Adrenal gland (tissue), 5 donors: ENCODE data around the gene TMED4.

ENCODE experiments used
- CTCF ChIP-seq, 6 experiments: fragments of 450-650 bp in 4 of 6; fragments of 200-600 bp in 2 of 6; sonication (generic) in 1 of 6; IDR thresholded peaks; 1 replicate in 5 of 6; 2 replicates in 1 of 6; pipeline versions ENCODE4 v1.5.1 to v1.8.0; 2016 to 2021; ENCODE audit warnings: antibody characterized with exemption in 6 of 6, mild to moderate bottlenecking in 2 of 6, moderate library complexity in 1 of 6
- POLR2A ChIP-seq, 2 donors: fragments of 450-650 bp; IDR thresholded peaks; one replicate each; pipeline ENCODE4 v1.6.1; 2017; ENCODE audit warnings: antibody characterized with exemption in 2 of 2, mild to moderate bottlenecking in 2 of 2, moderate library complexity in 1 of 2
- donor health status: DM: no; HTN: no; CAD: no.

GRCh38 chr7:44590910-44591309 is 8.9 kb upstream of the TMED4 start:
- TF ChIP-seq CTCF (IDR thresholded peaks at IDR 0.05) (no peak), POLR2A (IDR thresholded peaks at IDR 0.05) (no peak)
